Hepatocyte (in vitro differentiated cells): Measurements from ENCODE around the gene TLR7.

Experiments used
- EZH2 ChIP-seq: fragments of 200-600 bp; sonication (generic); IDR thresholded peaks from 2 replicates; pipeline ENCODE4 v1.6.1; 2016; ENCODE audit warnings: antibody characterized with exemption, mild to moderate bottlenecking, borderline replicate concordance
- TF ChIP-seq, protein P1 (sequence below): fragments of 200-600 bp; sonication (generic); IDR thresholded peaks from 2 replicates; pipeline ENCODE4 v1.5.1; 2016; ENCODE audit warnings: antibody characterized with exemption, mild to moderate bottlenecking; ENCODE audit not compliant: poor library complexity

DNA sequence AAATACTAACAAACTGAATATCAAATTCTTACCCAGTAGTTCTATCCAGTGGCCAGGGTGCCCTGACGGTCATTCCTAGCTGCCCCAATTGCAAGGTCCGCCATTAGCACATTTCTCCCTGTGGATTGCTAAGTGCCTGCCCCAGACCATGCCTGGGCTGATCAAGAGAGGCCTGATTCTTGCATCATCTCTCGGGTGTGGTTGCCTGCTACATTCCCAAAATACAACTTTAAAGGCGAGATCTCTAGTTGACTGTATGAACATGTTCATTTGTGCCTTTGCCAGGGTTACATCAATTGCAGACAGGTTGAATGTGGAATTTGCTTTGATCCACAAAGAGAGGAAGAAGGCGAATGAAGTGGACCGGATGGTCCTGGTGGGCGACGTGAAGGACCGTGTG lies 47.6 kb upstream of the TLR7 start:
- TF ChIP-seq, protein P1, sequence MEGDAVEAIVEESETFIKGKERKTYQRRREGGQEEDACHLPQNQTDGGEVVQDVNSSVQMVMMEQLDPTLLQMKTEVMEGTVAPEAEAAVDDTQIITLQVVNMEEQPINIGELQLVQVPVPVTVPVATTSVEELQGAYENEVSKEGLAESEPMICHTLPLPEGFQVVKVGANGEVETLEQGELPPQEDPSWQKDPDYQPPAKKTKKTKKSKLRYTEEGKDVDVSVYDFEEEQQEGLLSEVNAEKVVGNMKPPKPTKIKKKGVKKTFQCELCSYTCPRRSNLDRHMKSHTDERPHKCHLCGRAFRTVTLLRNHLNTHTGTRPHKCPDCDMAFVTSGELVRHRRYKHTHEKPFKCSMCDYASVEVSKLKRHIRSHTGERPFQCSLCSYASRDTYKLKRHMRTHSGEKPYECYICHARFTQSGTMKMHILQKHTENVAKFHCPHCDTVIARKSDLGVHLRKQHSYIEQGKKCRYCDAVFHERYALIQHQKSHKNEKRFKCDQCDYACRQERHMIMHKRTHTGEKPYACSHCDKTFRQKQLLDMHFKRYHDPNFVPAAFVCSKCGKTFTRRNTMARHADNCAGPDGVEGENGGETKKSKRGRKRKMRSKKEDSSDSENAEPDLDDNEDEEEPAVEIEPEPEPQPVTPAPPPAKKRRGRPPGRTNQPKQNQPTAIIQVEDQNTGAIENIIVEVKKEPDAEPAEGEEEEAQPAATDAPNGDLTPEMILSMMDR, result no peak
- no peak for TF ChIP-seq EZH2
